CD1c-positive myeloid dendritic cell (primary cell): ENCODE data around the gene NOS1.
A peak's percentile ranks its signal among the peaks of the same experiment; 100 is the strongest.
"Not testable (repeated sequence)": the region's sequence is repeated elsewhere in the genome, so short reads cannot be mapped to it uniquely, and the experiment has no call there.

Experiments used
- DNase-seq: peaks from one replicate; pipeline ENCODE4 v3.0.0-alpha.2; 2016; ENCODE audit errors: extremely low spot score

NOS1 gene

GRCh38 chr12:117208811-117209455, 152.5 kb downstream of the NOS1 start:
- DNase-seq = no peak

DNA sequence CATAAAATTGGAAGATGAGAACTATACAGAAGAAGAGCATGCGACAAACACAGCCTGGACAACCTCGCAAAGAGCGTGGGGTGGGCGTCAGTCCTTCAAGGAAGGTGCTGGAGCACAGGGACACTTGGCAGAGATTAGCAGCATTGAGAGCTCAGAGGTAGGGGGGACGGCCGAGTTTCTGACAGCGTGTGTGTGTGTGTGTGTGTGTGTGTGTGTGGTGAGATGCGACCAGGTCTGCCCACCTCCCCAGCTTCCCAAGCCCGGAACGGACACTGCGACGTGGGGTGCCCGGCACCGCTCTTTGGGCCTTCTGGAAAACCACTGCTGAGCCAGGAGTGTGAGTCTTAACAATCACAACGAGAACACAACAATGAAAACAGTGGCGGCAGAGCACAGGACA, 153.2 kb downstream of the NOS1 start:
- DNase-seq = no peak

GRCh38 chr12:117207675-117208074, 153.8 kb downstream of the NOS1 start:
- no peak for DNase-seq

DNA sequence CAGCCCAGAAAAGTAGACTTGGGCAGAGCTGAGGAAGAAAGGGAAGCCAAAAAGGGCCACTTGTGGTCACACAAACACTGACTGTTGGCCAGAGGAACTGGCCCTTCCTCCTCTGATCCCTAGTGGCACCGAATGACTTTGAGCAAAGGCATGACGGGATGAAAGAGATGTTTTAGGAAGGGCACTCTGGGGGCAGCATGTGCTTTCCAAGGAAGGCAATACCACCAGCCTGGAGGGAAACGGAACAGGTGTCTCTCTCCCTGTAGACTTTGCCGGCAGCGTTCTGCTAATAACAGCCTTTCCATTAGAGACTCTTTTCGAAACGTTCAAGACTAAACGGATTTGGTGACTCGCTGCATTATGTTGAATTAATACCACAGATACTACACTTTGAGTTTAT, 158.9 kb downstream of the NOS1 start:
- no peak for DNase-seq

DNA sequence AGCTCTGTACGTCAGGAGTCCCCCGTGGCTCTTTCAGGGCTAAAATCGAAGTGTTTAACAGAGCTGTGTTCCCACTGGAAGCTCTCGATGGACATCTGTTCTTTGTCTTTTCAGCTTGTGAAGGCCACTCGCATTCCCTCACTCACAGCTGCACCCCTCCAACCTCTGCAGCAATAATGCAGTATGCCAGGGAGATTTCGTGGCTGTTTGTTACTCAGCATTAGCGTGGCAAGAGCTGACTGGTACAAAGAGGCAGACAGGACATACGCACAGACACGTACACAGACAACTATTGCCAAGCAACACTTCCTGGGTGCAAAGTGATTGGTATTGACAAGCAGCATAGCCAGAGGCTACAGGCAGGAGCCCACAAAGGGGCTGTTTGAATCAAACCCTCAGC, 159.4 kb downstream of the NOS1 start:
- DNase-seq = no peak

- not testable (repeated sequence) for DNase-seq
These were observed 161.3 kb downstream of the NOS1 start for GRCh38 chr12:117199956-117200744.

GRCh38 chr12:117196334-117196733, 165.1 kb downstream of the NOS1 start:
- DNase-seq = not testable (repeated sequence)

DNA sequence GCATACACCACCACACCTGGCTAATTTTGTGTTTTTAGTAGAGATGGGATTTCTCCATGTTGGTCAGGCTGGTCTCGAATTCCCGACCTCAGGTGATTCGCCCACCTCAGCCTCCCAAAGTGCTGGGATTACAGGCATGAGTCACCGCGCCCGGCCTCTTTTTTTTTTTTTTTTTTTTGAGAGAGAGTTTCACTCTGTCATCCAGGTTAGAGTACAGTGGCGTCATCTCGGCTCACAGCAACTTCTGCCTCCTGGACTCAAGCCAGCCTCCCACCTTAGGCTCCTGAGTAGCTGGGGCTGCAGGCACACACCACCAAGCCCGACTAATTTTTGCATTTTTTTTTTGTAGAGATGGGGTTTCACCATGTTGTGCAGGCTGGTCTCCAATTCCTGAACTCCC, 166.4 kb downstream of the NOS1 start:
- DNase-seq = not testable (repeated sequence)

DNA sequence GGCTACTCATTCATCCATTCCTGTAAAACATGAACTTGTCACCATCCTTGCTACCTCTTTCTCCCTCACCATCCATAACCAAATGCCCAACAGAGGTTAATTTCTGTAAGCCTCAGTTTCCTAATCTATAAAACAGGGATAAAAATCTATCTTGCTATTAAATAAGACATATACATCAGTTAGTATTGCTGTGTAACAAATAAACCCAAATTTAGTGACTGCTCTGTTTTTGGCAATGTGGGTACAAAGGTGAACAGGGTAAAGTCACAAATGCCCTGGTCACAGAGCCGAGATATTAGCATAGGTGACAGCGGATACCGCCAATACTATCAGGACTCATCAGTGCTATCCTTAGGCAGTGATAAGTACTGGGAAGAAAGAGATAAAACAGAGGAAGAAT, 167.5 kb downstream of the NOS1 start:
- DNase-seq = no peak

- not testable (repeated sequence) for DNase-seq
These were observed 168.8 kb downstream of the NOS1 start for GRCh38 chr12:117192581-117192980.

DNA sequence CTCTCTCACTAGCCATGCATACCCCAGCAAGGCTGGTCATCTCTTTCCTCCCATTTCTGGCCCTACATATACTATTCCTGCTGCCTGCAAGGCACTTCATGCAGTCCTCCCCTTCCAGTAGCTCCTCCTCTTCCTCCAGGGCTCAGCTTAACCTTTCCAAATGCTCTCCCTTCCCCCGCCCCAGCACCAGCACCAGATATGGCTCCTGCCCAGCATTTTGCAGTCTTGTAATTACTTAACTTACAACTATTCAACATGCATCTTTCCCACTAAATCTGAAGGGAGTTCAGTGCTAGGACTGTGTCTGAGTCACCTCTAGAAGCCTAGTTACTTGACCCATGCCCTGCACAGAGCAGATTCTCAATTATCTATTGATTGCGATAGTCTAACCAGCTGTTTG, 169.4 kb downstream of the NOS1 start:
- DNase-seq = no peak

GRCh38 chr12:117190210-117190781, 171.1 kb downstream of the NOS1 start, which contains the start of gene FBXO21:
Gene FBXO21 (minus strand): TSS chr12:117190470. CDS start chr12:117190456, 14 bp downstream.
- DNase-seq = peak; percentile 92

DNA sequence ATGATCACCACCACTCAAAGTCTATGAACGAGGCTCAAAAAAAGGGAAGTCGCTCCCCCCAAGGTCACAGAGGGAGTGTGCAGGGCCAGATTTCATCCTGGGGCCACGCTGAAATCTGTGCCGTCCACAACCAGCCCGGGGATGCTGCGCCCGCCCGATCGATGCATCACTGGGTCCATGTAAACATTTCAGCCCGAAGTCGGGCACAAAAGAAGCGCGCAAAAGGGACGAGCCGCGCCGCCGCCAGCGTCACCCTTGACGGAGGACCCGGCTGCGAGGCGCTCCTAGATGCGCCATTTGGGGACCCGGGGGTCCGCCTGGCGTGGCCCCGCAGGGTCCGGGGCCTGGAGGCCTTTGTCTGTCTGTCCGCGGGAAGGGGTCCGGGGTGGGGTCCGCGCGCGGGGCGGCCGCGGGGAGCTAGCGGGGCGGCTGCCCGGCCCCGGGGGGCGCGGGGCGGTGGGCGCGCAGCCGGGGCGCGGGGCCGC, 171.7 kb downstream of the NOS1 start:
- peak; percentile 33 for DNase-seq

- no peak for DNase-seq
These were observed 172.3 kb downstream of the NOS1 start for GRCh38 chr12:117188961-117189724.

DNA sequence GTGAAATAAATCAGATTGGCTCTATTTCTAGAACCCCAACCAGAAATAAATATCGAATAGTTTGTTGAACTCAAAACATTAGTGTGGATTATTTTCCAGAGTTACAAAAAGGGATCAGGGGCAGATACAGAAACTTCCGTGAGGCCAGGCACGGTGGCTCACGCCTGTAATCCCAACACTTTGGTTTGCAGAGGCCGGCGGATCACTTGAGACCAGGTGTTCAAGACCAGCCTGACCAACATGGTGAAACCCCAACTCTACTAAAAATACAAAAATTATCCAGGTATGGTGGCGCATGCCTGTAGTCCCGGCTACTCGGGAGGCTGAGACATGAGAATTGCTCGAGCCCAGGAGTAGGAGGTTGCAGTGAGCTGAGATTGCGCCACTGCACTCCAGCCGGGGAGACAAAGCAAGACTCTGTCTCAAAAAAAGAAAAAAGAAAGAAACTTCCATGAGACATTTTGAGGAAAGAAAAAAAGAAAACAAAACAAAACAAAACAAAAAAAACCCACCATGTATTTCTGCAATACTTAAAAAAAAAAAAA, 173.2 kb downstream of the NOS1 start:
- DNase-seq = no peak

DNA sequence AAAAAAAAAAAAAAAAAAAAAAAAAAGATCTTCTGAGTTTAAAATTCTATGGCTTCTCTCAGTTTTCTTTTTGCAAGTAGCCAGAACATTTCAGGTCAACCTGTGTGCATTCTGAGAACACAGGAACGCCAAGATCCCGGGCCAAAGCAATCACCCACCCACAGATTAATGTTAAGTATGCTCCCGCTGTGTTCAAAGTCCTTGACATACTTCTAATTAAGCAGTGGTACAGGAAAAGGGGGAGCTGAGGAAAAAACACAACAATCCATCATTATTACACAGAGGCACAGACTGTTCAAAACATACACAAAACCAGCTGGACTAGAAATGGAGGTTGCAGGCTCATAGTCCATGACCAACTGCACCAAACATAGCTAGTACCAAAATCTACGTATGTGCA, 174.0 kb downstream of the NOS1 start:
- no peak for DNase-seq

GRCh38 chr12:117182866-117183265, 178.6 kb downstream of the NOS1 start:
- DNase-seq = no peak

- not testable (repeated sequence) for DNase-seq
These were observed 180.0 kb downstream of the NOS1 start for GRCh38 chr12:117181468-117181843.

DNA sequence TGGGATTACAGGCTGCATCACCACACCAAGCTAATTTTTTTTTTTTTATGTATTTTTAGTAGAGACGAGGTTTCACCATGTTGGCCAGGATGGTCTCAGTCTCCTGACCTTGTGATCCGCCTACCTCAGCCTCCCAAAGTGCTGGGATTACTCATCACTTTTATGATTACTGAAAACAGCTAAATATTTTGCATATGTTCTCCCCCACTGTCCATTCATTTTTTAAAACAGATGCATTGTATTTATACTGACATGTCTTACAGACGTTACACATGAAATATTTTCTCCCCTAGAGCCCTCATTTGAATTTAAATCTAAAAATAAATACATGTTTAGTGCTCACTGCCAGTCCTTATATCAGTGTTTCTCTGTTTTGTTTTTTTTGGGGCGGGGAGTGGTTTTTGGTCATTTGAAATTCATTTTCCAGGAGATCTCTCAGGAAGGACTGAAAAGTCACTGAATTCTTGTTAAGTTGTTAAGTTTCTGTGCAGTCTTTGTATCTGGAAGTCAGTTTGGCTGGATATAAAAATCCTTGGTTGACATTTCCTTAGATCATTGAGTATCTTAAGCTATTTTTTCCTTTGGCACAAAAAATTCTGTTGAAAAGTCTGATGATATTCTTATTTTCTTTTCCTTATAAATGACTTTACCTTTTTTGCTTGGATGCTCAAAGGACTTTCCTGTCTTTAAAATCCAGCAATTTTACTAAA, 180.5 kb downstream of the NOS1 start:
- no peak for DNase-seq

DNA sequence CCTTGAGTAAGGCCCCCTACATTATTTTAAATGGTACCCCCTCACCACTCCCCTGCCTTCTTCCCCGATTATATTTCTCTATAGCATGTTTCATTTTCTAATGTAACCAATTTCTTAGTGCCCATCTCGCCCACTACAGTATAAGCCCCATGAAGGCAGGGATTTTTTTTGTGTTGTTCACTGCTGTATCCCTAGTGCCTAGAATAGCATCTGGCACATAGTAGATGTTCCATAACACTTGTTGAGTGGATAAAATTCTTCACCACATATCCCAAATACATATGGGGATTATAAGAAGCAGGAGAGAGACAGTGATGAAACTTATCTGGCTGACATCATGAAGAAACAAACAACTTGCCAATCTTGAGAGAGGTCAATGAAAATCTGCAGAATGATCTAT, 182.7 kb downstream of the NOS1 start:
- no peak for DNase-seq

DNA sequence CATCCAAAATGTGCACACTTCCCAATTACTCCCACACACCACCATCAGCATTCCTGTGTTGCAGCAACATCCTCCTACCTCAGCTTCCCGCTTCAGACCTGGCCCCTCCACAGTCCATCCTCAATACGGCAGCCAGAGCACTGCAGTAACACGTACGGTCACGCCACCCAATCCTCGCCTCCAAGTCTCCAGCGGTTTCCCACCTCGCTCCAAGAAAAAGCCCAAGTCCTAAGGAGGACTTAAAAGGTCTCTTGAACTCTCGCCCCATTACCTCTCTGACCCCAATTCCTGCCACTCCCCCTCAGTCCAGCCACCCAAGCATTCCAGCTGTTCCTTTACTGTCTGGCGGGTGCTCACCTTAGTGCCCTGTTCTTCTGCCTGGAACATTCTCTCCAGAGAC, 183.1 kb downstream of the NOS1 start:
- no peak for DNase-seq
